ENCODE measurements around the gene APRT.

Gene APRT

GRCh38 chr16:88811769-88812512 lies at the start of gene APRT:
Gene APRT (minus strand): TSS chr16:88811928. CDS start chr16:88811899, 29 bp downstream.
- no peak for DNase-seq

GRCh38 chr16:88861359-88861758 lies 49.6 kb upstream of the APRT start:
- no peak for DNase-seq

GRCh38 chr16:88859381-88860091 lies 47.8 kb upstream of the APRT start:
- DNase-seq: no peak

- DNase-seq: no peak
These were observed 46.1 kb upstream of the APRT start for GRCh38 chr16:88857728-88858339.

- DNase-seq: peak; percentile 87
These were observed 45.4 kb upstream of the APRT start, which contains the start of the genes GALNS and TRAPPC2L for GRCh38 chr16:88856828-88857727. Gene GALNS (minus strand): TSS chr16:88856947. CDS start chr16:88856877, 70 bp downstream. Gene TRAPPC2L (plus strand): TSS chr16:88857127. CDS start chr16:88857151, 24 bp downstream.

- no peak for DNase-seq
These were observed 44.5 kb upstream of the APRT start for GRCh38 chr16:88856122-88856827.

- DNase-seq: no peak
These were observed 44.0 kb upstream of the APRT start for GRCh38 chr16:88855736-88856121.

GRCh38 chr16:88855176-88855575 lies 43.4 kb upstream of the APRT start:
- no peak for DNase-seq

GRCh38 chr16:88854306-88855111 lies 42.8 kb upstream of the APRT start:
- no peak for DNase-seq

- no peak for DNase-seq
These were observed 41.7 kb upstream of the APRT start for GRCh38 chr16:88853325-88853941.

- no peak for DNase-seq
These were observed 39.9 kb upstream of the APRT start for GRCh38 chr16:88851616-88852015.

- no peak for DNase-seq
These were observed 38.9 kb upstream of the APRT start for GRCh38 chr16:88850531-88851199.

- no peak for DNase-seq
These were observed 36.8 kb upstream of the APRT start for GRCh38 chr16:88848557-88848956.

- DNase-seq: no peak
These were observed 35.9 kb upstream of the APRT start for GRCh38 chr16:88847654-88848053.

GRCh38 chr16:88846088-88846487 lies 34.4 kb upstream of the APRT start:
- no peak for DNase-seq

GRCh38 chr16:88844419-88845036 lies 32.8 kb upstream of the APRT start:
- no peak for DNase-seq

GRCh38 chr16:88843256-88843655 lies 31.5 kb upstream of the APRT start:
- no peak for DNase-seq

- DNase-seq: no peak
These were observed 31.1 kb upstream of the APRT start for GRCh38 chr16:88842806-88843205.

GRCh38 chr16:88842308-88842756 lies 30.6 kb upstream of the APRT start:
- DNase-seq: no peak
